Sigmoid colon (tissue), 7 donors: ENCODE data around the gene RAB7B. TPM values are rescaled to one million over a fixed set of nuclear protein-coding genes. Genes with fewer than 3 reads are reported as not detected.

Source experiments
- DNase-seq: peaks from one replicate; pipeline ENCODE4 v3.0.0-alpha.2; 2019
- H3K27ac ChIP-seq, 4 donors: fragments of 200-600 bp; sonication (generic); one replicate each; pipeline ENCODE4 v1.5.1; 2016 to 2019; ENCODE audit warnings: mild to moderate bottlenecking in 1 of 4
- H3K27me3 ChIP-seq, 3 donors: fragments of 200-600 bp; sonication (generic); one replicate each; pipeline ENCODE4 v1.5.1; 2019; ENCODE audit warnings: mild to moderate bottlenecking in 1 of 3
- H3K36me3 ChIP-seq, 4 donors: fragments of 200-600 bp; sonication (generic); one replicate each; pipeline ENCODE4 v1.5.1; 2016 to 2019
- H3K4me1 ChIP-seq, 4 donors: fragments of 200-600 bp; sonication (generic); one replicate each; pipeline ENCODE4 v1.5.1; 2017 to 2019
- H3K4me3 ChIP-seq, 4 donors: fragments of 200-600 bp; sonication (generic); one replicate each; pipeline ENCODE4 v1.5.1; 2017 to 2019; ENCODE audit warnings: mild to moderate bottlenecking in 2 of 4, moderate library complexity in 1 of 4
- H3K9me3 ChIP-seq, 4 donors: fragments of 200-600 bp in 3 of 4; sonication (generic) in 3 of 4; one replicate each; pipeline versions ENCODE4 v1.5.1 to v1.6.1; 2013 to 2019
- EP300 ChIP-seq, 4 donors: sonication (generic); formaldehyde crosslinking; IDR thresholded peaks; one replicate each; pipeline ENCODE4 v1.6.1; 2017; ENCODE audit warnings: antibody characterized with exemption in 4 of 4
- POLR2A ChIP-seq, 2 donors: fragments of 450-650 bp; IDR thresholded peaks; one replicate each; pipeline ENCODE4 v1.6.1; 2016; ENCODE audit warnings: antibody characterized with exemption in 2 of 2, mild to moderate bottlenecking in 2 of 2, moderate library complexity in 2 of 2
- POLR2AphosphoS5 ChIP-seq, 4 donors: sonication (generic); formaldehyde crosslinking; IDR thresholded peaks; one replicate each; pipeline ENCODE4 v1.6.1; 2017; ENCODE audit warnings: antibody characterized with exemption in 4 of 4
- WGBS, 2 donors: extraction: QIAGEN DNeasy Blood & Tissue Kit; methylation state at CpG; one replicate each; pipeline ENCODE4 v1.1.7; 2013; 5-methylcytosine and 5-hydroxymethylcytosine counted together
- intact Hi-C: fragments of 100-400 bp; cut with DNase I; formaldehyde crosslinking; loops from one replicate; pipeline ENCODE4 v1.15.1; 2023
- polyA plus RNA-seq, 3 donors: library from polyadenylated mRNA; stranded (reverse); fragments of 200-250 nt; gene quantifications; one replicate each; pipeline ENCODE4 v1.2.3, GENCODE V29; 2013
- total RNA-seq, 4 donors: library from RNA; depleted of rRNA; stranded (reverse); fragments of >200 nt; gene quantifications; one replicate each; pipeline ENCODE4 v1.1.0, GENCODE V29; 2016
- TF ChIP-seq, protein P1 (sequence below), 4 experiments: fragments of 450-650 bp in 3 of 4; fragments of 200-600 bp in 1 of 4; IDR thresholded peaks; one replicate each; pipeline ENCODE4 v1.5.1; 2016 to 2019; ENCODE audit warnings: antibody characterized with exemption in 4 of 4, mild to moderate bottlenecking in 3 of 4, moderate library complexity in 2 of 4
- donor health status: healthy with polysubstance abuse.
- donor health status: Bipolar disorder and iron deficiency.
- donor health status: healthy.

Gene RAB7B
- total and polyA plus RNA-seq, 7 donors: 0.27 to 5.3 (median 1.8) TPM

DNA sequence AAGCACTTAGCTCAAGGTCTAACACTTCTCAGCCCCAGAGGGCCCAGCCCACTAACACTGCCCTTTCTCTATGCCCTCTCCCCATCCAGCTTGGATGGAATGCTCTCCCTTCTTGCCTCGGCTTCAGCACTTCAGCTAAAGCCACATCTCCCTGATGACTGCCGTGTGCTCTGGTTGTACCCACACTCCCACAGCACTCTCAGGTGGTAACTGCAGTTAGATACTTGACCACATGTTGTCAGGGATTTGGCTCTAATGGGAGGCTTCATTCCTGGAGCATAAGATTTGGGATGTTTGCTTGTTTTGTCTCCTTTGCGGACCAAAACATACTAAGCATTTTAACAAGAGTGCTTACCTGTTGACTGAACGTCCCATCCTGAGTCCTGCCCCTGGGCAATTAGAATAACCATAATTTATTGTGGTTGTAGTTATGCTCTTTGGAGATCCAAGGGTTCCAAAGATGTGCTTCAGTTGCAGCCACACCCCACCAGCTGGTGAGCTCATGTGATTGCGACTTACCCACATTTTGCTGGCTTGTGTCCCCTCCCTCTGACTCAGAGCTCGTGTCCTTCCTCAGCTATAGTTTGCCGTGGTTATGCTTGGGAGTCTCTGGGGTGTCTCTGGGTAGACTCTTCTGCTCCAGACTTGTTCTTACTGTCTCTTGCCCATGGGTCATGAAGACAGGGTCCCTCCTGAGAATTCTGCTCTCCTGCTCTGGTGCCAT is 52.2 kb downstream of the RAB7B start:
- WGBS, 2 donors: 78% methylated on average over 7 of the region's 7 CpGs
- H3K4me3 ChIP-seq: no peak overlapping the region
- intact Hi-C loops: no loop called here
- no peak overlapping the region for H3K27ac ChIP-seq
- no peaks in the 10 kb centered on the region for H3K36me3 ChIP-seq
- no peak for TF ChIP-seq EP300 (IDR thresholded peaks at IDR 0.05)
- TF ChIP-seq POLR2AphosphoS5 (IDR thresholded peaks at IDR 0.05): no peak
- TF ChIP-seq, protein P1, sequence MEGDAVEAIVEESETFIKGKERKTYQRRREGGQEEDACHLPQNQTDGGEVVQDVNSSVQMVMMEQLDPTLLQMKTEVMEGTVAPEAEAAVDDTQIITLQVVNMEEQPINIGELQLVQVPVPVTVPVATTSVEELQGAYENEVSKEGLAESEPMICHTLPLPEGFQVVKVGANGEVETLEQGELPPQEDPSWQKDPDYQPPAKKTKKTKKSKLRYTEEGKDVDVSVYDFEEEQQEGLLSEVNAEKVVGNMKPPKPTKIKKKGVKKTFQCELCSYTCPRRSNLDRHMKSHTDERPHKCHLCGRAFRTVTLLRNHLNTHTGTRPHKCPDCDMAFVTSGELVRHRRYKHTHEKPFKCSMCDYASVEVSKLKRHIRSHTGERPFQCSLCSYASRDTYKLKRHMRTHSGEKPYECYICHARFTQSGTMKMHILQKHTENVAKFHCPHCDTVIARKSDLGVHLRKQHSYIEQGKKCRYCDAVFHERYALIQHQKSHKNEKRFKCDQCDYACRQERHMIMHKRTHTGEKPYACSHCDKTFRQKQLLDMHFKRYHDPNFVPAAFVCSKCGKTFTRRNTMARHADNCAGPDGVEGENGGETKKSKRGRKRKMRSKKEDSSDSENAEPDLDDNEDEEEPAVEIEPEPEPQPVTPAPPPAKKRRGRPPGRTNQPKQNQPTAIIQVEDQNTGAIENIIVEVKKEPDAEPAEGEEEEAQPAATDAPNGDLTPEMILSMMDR (IDR thresholded peaks at IDR 0.05): no peak
- TF ChIP-seq POLR2A (IDR thresholded peaks at IDR 0.05): no peak
- DNase-seq: no peak
- peaks cover 0 to under 1% (median 0%) of the 10 kb centered on the region in 3 donors for H3K27me3 ChIP-seq
- no peaks in the 10 kb centered on the region for H3K9me3 ChIP-seq
- no peaks in the 10 kb centered on the region for H3K4me1 ChIP-seq

DNA sequence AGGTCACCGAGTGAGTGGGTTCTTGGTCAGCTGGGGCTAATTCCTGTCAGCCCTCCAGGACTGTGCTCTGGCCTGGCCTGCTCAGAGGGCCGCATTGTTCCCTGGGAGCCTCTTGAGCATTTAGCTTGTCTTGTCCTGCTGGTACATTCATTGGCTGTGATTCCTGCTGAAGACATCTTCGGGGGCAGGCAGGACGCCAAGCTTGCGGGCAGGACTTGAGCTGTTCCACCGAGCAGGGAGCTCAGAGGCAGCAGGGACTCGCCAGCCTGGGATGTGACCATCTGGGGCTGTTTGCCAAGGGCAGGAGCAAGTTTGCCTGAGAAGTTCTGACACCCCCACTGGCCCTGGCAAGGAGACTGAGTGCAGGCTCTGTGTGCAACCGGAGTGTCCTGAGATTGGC is 52.9 kb downstream of the RAB7B start:
- peak overlapping the region in 1 of 4 donors; percentile 45 for H3K27ac ChIP-seq
- H3K9me3 ChIP-seq: no peaks in the 10 kb centered on the region
- H3K27me3 ChIP-seq: no peaks in the 10 kb centered on the region
- TF ChIP-seq EP300 (IDR thresholded peaks at IDR 0.05) (no peak), POLR2A (IDR thresholded peaks at IDR 0.05) (no peak), POLR2AphosphoS5 (IDR thresholded peaks at IDR 0.05) (no peak)
- TF ChIP-seq, protein P1 (IDR thresholded peaks at IDR 0.05): no peak
- no peaks in the 10 kb centered on the region for H3K4me1 ChIP-seq
- DNase-seq: peak; percentile 70
- 82 to 84% methylated on average over 8 of the region's 8 CpGs for WGBS, 2 donors
- no peaks in the 10 kb centered on the region for H3K36me3 ChIP-seq
- intact Hi-C loops: no loop called here
- no peak overlapping the region for H3K4me3 ChIP-seq

DNA sequence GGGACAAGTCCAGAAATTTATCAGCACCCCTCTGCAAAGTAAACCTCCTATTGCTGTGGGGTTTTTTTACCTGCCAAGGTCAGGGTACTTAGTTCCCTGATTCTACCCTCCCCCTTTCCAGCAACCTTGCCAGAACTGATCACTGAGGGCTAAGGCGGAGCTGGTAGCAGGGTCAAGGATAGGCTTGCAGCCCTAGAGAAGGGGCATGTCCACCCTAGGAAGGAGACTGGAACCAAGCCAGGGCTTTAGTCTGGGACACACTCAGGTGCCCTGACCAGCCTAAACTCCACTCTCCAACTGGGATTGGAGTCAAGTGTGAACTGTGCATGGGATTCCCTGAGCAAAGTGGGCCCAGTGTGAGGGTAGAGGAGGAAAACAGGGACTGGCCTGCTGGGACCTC is 53.4 kb downstream of the RAB7B start:
- Histone ChIP-seq H3K9me3 (no peaks in the 10 kb centered on the region), H3K4me1 (no peaks in the 10 kb centered on the region), H3K4me3 (no peak overlapping the region), H3K36me3 (no peaks in the 10 kb centered on the region), H3K27ac (peak overlapping the region in 1 of 4 donors; percentile 45), H3K27me3 (no peaks in the 10 kb centered on the region)
- WGBS, 2 donors: 97 to 100% methylated on average over 1 of the region's 1 CpG
- TF ChIP-seq, protein P1 (IDR thresholded peaks at IDR 0.05): no peak
- TF ChIP-seq EP300 (IDR thresholded peaks at IDR 0.05): no peak
- TF ChIP-seq POLR2AphosphoS5 (IDR thresholded peaks at IDR 0.05): no peak
- TF ChIP-seq POLR2A (IDR thresholded peaks at IDR 0.05): no peak
- DNase-seq: no peak
- intact Hi-C loops: no loop called here

DNA sequence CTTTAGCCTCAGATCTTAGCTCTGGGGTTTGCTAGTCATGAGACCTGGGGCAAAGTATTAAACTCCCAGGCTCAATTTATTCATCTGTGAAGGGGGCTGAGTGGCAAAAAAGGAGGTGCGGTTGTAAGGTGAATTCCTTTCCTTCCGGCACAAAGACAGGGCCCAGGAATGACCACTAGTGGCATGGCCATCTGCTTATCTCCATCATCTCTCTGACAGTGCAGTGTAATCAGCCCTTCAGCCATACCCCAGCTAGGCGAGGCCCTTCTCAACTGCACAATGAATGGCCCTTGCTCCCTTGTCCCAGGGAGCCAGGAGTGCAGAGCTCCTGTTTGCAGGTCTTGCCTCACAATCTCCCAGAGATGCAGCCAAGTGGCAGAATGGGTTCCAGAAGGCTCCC is 54.3 kb downstream of the RAB7B start:
- TF ChIP-seq EP300 (IDR thresholded peaks at IDR 0.05): no peak
- TF ChIP-seq POLR2AphosphoS5 (IDR thresholded peaks at IDR 0.05): no peak
- TF ChIP-seq, protein P1 (IDR thresholded peaks at IDR 0.05): no peak
- TF ChIP-seq POLR2A (IDR thresholded peaks at IDR 0.05): no peak
- 90 to 93% methylated on average over 3 of the region's 3 CpGs for WGBS, 2 donors
- no peak overlapping the region for H3K4me3 ChIP-seq
- no peak overlapping the region for H3K27ac ChIP-seq
- intact Hi-C loops: no loop called here
- H3K4me1 ChIP-seq: no peaks in the 10 kb centered on the region
- no peaks in the 10 kb centered on the region for H3K9me3 ChIP-seq
- DNase-seq: no peak
- H3K27me3 ChIP-seq: peaks cover 0 to 3% (median 0%) of the 10 kb centered on the region in 3 donors
- H3K36me3 ChIP-seq: no peaks in the 10 kb centered on the region
